GM19468 (cell line): ENCODE data around the gene TSSK2.

Experiments used
- ATAC-seq: cut with Tn5 transposase; IDR thresholded peaks from one replicate; pipeline ENCODE4 v1.9.1; 2021; ENCODE audit warnings: mild to moderate bottlenecking, moderate library complexity, moderate number of reproducible peaks; ENCODE audit not compliant: unreplicated experiment; ENCODE audit errors: extremely low read depth

TSSK2 gene

GRCh38 chr22:19166421-19166820 lies 35.3 kb downstream of the TSSK2 start:
- ATAC-seq: no peak

- ATAC-seq: no peak
These were observed 36.2 kb downstream of the TSSK2 start for GRCh38 chr22:19167106-19167869.

GRCh38 chr22:19168088-19168890 lies 37.2 kb downstream of the TSSK2 start:
- ATAC-seq: no peak

GRCh38 chr22:19169002-19169946 lies 38.2 kb downstream of the TSSK2 start:
- no peak for ATAC-seq

GRCh38 chr22:19169947-19170318 lies 38.8 kb downstream of the TSSK2 start:
- no peak for ATAC-seq

- no peak for ATAC-seq
These were observed 41.3 kb downstream of the TSSK2 start for GRCh38 chr22:19172213-19173046.

- ATAC-seq: no peak
These were observed 42.2 kb downstream of the TSSK2 start for GRCh38 chr22:19173047-19174035.

- ATAC-seq: no peak
These were observed 43.3 kb downstream of the TSSK2 start for GRCh38 chr22:19174106-19175025.

- ATAC-seq: no peak
These were observed 44.0 kb downstream of the TSSK2 start for GRCh38 chr22:19175026-19175601.

GRCh38 chr22:19175602-19176174 lies 44.6 kb downstream of the TSSK2 start:
- ATAC-seq: no peak

GRCh38 chr22:19176175-19176643 lies 45.1 kb downstream of the TSSK2 start:
- no peak for ATAC-seq

- ATAC-seq: no peak
These were observed 45.6 kb downstream of the TSSK2 start for GRCh38 chr22:19176732-19177131.

- ATAC-seq: no peak
These were observed 46.3 kb downstream of the TSSK2 start for GRCh38 chr22:19177164-19178064.

- no peak for ATAC-seq
These were observed 47.1 kb downstream of the TSSK2 start for GRCh38 chr22:19178065-19178656.
